Right ventricle myocardium superior (tissue), 1 donor: ENCODE results near the gene C9orf50. TPM values are rescaled to one million over a fixed set of nuclear protein-coding genes. Genes with fewer than 3 reads are reported as not detected.

Experiments used
- ATAC-seq: fragments of 200-7000 bp; cut with Tn5 transposase; one replicate; pipeline ENCODE4 v1.9.1; 2020; ENCODE audit warnings: mild to moderate bottlenecking; ENCODE audit not compliant: poor library complexity
- DNase-seq: peaks from one replicate; pipeline ENCODE4 v3.0.0-alpha.2; 2020
- intact Hi-C: fragments of 100-400 bp; cut with DNase I; formaldehyde crosslinking; loops from one replicate; pipeline ENCODE4 v1.11.2; 2022
- total RNA-seq: library from RNA; stranded (reverse); fragmentation: NEBNext Ultra II Directional; extraction: Animal tissue kit (Norgen Biotek cat#: 25700); gene quantifications from one replicate; pipeline ENCODE4 v1.2.1, GENCODE V29; 2021
- donor health status: DM: no; HTN: yes; CAD: no; lungs with severe emphysema.

The C9orf50 gene
- total RNA-seq, 1 donor from 2014 or later, result not detected

GRCh38 chr9:129567842-129568559 lies 52.9 kb downstream of the C9orf50 start:
- intact Hi-C loops, result no loop called here
- ATAC-seq, result peak; percentile 61
- DNase-seq, result peak; percentile 68

GRCh38 chr9:129567329-129567728 lies 53.6 kb downstream of the C9orf50 start:
- intact Hi-C loops, result no loop called here
- ATAC-seq, result no peak
- DNase-seq, result no peak

- ATAC-seq (no peak), DNase-seq (no peak)
- intact Hi-C loops, result no loop called here
Measured at GRCh38 chr9:129566563-129567266, 54.2 kb downstream of the C9orf50 start.

- no peak for DNase-seq
- intact Hi-C loops, result no loop called here
- ATAC-seq, result no peak
Measured at GRCh38 chr9:129562917-129563316, 58.0 kb downstream of the C9orf50 start.

GRCh38 chr9:129562514-129562913 lies 58.4 kb downstream of the C9orf50 start:
- no peak for DNase-seq
- no peak for ATAC-seq
- intact Hi-C loops, result no loop called here

Other genes starting within 250 kb of the C9orf50 start
- gene NTMT1, start 5.1 kb upstream of the C9orf50 start, total RNA-seq, result 66.7 TPM
- gene ASB6, start 21.1 kb upstream of the C9orf50 start, total RNA-seq, result 7.9 TPM
- 0.89 TPM for gene PRRX2, start 44.5 kb upstream of the C9orf50 start, total RNA-seq
- 4.5 TPM for gene PTGES, start 131.9 kb upstream of the C9orf50 start, total RNA-seq
- 10.0 TPM for gene TOR1B, start 182.1 kb upstream of the C9orf50 start, total RNA-seq
- gene TOR1A, start 203.0 kb upstream of the C9orf50 start, total RNA-seq, result 12.0 TPM
- gene C9orf78, start 214.2 kb upstream of the C9orf50 start, total RNA-seq, result 31.4 TPM
- gene USP20, start 214.4 kb upstream of the C9orf50 start, total RNA-seq, result 10.4 TPM